GM18499 (cell line): ENCODE results near the gene KLHL11.

ENCODE experiments used
- ATAC-seq: cut with Tn5 transposase; IDR thresholded peaks from one replicate; pipeline ENCODE4 v1.9.1; 2021; ENCODE audit warnings: moderate number of reproducible peaks; ENCODE audit not compliant: insufficient read depth, unreplicated experiment

KLHL11 gene

GRCh38 chr17:41813152-41813680, 52.0 kb downstream of the KLHL11 start:
- ATAC-seq = no peak

GRCh38 chr17:41812381-41813151, 52.7 kb downstream of the KLHL11 start, which contains the start of gene FKBP10:
TSS of gene FKBP10 (plus strand) at chr17:41813004. CDS start at chr17:41813035, 31 bp downstream.
- ATAC-seq = no peak

- no peak for ATAC-seq
Observed at GRCh38 chr17:41811549-41812380, 53.5 kb downstream of the KLHL11 start, which contains the start of gene P3H4. TSS of gene P3H4 (minus strand) at chr17:41811949. CDS start at chr17:41811915, 34 bp downstream.

DNA sequence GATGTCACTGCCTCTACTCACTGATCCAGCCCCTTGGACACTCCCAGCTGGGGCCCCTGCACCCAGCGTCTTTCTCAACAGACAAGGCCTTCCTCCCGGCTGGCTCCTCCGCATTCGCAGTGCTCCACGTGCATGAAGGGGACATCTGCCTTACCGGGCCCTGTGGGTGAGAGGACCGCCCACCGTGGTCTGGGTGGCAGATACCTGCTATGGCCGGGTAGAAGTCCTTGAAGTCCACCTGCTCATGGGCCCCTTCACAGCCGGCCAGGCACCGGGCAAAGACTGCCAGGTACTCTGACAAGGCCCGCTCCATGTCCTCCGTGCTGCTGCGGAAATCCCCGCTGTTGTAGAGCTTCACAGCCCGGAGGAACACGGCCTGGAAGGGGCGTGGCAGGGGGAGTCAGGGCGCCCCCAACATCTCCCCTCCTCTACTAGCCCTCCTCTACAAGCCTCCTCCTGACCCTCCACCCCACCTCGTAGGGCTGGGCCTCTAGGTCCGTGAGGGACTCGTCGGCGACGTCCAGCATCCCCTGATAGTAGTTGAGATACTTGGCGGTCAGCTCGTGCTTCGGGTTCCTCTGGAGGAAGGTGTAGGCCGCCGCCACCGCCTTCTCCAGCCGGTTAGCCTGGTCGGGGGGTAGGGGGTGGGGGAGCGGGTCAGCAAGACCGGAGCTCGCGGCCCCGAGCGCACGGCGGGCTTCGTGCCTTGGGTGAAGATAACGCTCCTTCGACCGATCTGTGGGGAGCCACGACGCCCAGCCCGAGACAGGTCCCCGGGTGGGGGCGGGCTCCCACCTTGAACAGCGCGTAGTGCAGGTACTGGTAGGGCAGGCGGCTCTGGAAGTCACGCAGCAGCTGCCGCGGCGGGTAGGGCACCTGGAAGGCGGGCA, 54.3 kb downstream of the KLHL11 start:
- ATAC-seq = no peak

DNA sequence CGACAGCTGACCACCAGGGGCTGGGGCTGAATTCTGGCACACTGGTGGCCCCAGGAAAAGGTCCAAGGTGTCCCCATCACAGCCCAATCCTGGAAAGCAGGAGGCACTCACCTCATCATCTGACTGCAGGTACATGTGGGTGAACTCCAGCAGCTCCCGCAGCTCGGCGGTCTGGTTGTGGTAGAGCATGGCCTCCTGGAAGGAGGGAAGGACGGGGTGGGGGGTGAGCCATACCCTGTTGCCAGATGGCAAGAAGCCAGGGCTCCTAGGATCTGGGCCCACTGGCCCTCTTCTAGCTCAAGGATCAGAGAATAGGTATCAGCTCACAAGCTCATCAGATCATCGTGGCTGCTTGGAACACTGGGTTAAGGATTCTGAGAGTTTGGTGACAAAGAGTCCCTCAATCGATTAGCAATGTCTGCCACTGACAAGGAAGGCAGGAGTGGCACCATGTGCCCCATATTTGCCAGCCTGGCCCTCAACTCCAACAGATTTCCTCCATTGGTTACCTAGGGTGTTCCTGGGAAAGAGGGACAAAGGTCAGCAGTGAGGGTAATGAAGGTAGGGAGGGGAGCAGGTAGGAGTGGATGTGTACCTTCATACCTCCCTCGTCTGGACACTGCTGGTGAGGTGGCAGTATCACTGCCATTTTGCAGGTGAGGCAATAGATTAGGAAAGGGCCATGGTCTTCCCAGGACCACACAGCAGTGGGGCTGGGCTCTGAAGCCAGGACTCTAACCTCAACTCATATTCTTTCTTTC, 58.4 kb downstream of the KLHL11 start:
- ATAC-seq = no peak
